Osteoblast (primary cell): ENCODE results near the gene RASA4B. TPM values are rescaled to one million over a fixed set of nuclear protein-coding genes. Genes with fewer than 3 reads are reported as not detected.
"Not testable (repeated sequence)": the region's sequence is repeated elsewhere in the genome, so short reads cannot be mapped to it uniquely, and the experiment has no call there.

ENCODE experiments used
- DNase-seq: peaks from one replicate; pipeline ENCODE4 v3.0.0; 2011; ENCODE audit warnings: low spot score, mixed read lengths; ENCODE audit not compliant: insufficient read length; ENCODE audit errors: missing footprints
- H2AFZ ChIP-seq: 2 replicates; pipeline ENCODE4 v1.6.0; 2011; ENCODE audit warnings: mild to moderate bottlenecking, low read length
- H3K27ac ChIP-seq: 2 replicates; pipeline ENCODE4 v1.5.1; 2011; ENCODE audit warnings: mild to moderate bottlenecking, low read depth, low read length, moderate library complexity
- H3K27me3 ChIP-seq: 2 replicates; pipeline ENCODE4 v1.6.0; 2012; ENCODE audit warnings: mild to moderate bottlenecking, control low read depth, inconsistent platforms, low read length, moderate library complexity; ENCODE audit not compliant: insufficient read depth
- H3K36me3 ChIP-seq: 2 replicates; pipeline ENCODE4 v1.5.1; 2011; ENCODE audit warnings: mild to moderate bottlenecking, low read length, control low read depth, moderate library complexity; ENCODE audit not compliant: insufficient read depth
- H3K4me1 ChIP-seq: 2 replicates; pipeline ENCODE4 v1.5.1; 2011; ENCODE audit warnings: mild to moderate bottlenecking, low read length, control low read depth, moderate library complexity; ENCODE audit not compliant: insufficient read depth
- H3K4me2 ChIP-seq: 2 replicates; pipeline ENCODE4 v1.6.0; 2011; ENCODE audit warnings: mild to moderate bottlenecking, low read length; ENCODE audit not compliant: insufficient read depth
- H3K4me3 ChIP-seq: fragments of 200-600 bp; sonication (generic); 3 replicates; pipeline ENCODE4 v1.5.1; 2012; ENCODE audit warnings: mild to moderate bottlenecking, low read length, inconsistent platforms; ENCODE audit not compliant: insufficient read depth
- H3K79me2 ChIP-seq: 2 replicates; pipeline ENCODE4 v1.6.0; 2012; ENCODE audit warnings: mild to moderate bottlenecking, low read length, control low read depth, inconsistent platforms; ENCODE audit not compliant: insufficient read depth
- H3K9me3 ChIP-seq: 2 replicates; pipeline ENCODE4 v1.5.1; 2011; ENCODE audit warnings: low read depth, low read length, control low read depth
- H4K20me1 ChIP-seq: 2 replicates; pipeline ENCODE4 v1.6.0; 2012; ENCODE audit warnings: mild to moderate bottlenecking, low read length, control low read depth; ENCODE audit not compliant: insufficient read depth
- total RNA-seq: library from RNA; depleted of rRNA; stranded (reverse); fragments of >200 nt; gene quantifications from 2 replicates; pipeline ENCODE4 v1.2.3, GENCODE V29; 2012

Gene RASA4B
- total RNA-seq, 1 donor: 3.3 TPM

- H3K27me3 ChIP-seq, H3K27ac ChIP-seq, H3K36me3 ChIP-seq, H3K79me2 ChIP-seq, H3K9me3 ChIP-seq, H2AFZ ChIP-seq, DNase-seq, H4K20me1 ChIP-seq, H3K4me3 ChIP-seq, H3K4me1 ChIP-seq, H3K4me2 ChIP-seq: not testable (repeated sequence)
These were observed 20.3 kb downstream of the RASA4B start for GRCh38 chr7:102497308-102497707.

DNA sequence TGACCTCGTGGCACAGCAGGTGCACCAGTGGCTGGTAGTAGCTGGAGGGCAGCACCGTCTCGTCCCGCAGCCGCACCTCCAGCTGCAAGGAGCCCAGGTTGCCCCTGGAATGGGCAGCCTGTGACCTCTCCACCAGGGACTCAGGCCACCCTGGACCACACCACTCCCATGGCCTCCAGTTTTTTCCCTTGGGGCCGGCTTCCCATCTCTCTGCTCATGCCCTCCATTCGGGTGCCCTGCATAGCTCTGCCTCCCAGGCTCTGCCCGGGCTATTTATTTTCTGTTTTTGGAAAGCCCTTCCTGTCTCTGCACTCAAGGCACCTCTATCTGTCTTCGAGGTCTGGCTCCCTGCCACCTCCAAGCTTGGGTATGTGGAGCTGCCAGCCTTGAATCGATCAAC lies 20.7 kb downstream of the RASA4B start:
- H3K79me2 ChIP-seq, H3K27me3 ChIP-seq, H3K27ac ChIP-seq, H3K4me3 ChIP-seq, H4K20me1 ChIP-seq, H3K4me1 ChIP-seq, H3K36me3 ChIP-seq, H3K4me2 ChIP-seq, DNase-seq, H3K9me3 ChIP-seq, H2AFZ ChIP-seq: not testable (repeated sequence)

- not testable (repeated sequence) for H2AFZ ChIP-seq, H3K27ac ChIP-seq, H3K79me2 ChIP-seq, H3K4me3 ChIP-seq, H3K4me1 ChIP-seq, H3K36me3 ChIP-seq, H3K9me3 ChIP-seq, H3K4me2 ChIP-seq, H4K20me1 ChIP-seq, H3K27me3 ChIP-seq, DNase-seq
These were observed 23.0 kb downstream of the RASA4B start for GRCh38 chr7:102494473-102495149.

- H3K4me2 ChIP-seq, H3K79me2 ChIP-seq, H3K4me1 ChIP-seq, DNase-seq, H3K4me3 ChIP-seq, H3K36me3 ChIP-seq, H3K27me3 ChIP-seq, H3K27ac ChIP-seq, H2AFZ ChIP-seq, H3K9me3 ChIP-seq, H4K20me1 ChIP-seq: not testable (repeated sequence)
These were observed 23.6 kb downstream of the RASA4B start for GRCh38 chr7:102494026-102494425.

DNA sequence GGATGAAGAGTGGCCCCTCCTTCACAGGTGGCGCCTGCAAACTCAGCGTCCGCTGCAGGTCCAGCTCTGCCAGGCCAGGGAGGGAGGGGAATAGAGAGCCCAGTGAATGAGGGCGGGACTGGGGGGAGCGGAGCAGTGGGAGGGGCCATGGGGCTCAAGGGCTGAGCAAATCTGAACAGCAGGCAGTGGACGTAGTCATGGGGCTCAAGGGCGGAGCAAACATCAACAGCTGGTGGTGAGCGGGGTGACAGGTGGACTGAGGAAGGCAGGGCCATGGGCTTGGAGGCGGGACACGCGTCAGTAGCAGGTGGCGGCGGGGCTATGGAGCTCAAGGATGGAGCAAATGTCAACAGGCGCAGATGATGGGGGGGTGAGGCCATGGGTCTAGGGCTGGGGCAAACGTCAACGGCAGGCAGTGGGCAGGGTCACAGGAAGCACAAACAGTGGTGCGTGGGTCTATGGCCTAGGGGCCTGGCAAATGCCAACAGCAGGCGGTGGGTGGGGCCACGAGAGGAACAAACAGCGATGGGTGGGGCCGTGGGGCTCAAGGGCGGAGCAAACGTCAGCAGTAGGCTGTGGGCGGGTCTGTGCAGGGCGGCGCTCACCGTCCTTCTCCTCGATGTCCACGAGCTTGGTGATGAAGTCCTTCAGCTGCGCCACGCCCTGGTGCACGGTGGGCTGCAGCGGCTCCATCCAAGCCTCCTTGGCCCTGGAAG lies 24.2 kb downstream of the RASA4B start:
- H3K9me3 ChIP-seq, H3K79me2 ChIP-seq, H3K4me3 ChIP-seq, H2AFZ ChIP-seq, H4K20me1 ChIP-seq, H3K4me1 ChIP-seq, DNase-seq, H3K36me3 ChIP-seq, H3K4me2 ChIP-seq, H3K27me3 ChIP-seq, H3K27ac ChIP-seq: not testable (repeated sequence)

DNA sequence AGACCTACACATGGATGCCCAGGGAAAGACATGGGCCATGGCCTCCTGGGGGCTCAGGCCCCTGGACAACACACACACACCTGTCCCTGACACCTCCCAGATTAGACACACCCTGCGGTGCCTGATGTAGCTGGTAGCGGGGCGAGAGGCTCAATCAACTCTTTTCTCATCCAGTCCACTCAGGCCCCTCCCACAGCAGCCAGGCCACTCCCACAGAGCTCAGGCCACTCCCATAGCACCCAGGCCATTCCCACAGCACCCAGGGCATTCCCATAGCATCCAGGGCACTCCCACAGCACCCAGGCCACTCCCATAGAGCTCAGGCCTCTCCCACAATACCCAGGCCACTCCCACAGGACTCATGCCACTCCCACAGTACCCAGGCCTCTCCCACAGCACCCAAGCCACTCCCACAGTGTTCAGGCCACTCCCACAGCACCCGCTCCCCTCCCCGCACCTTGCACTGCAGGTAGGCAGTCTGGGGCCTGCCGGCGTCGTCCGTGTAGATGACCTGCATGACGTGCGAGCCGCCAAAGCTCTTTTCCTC lies 27.0 kb downstream of the RASA4B start:
- H2AFZ ChIP-seq, H3K4me2 ChIP-seq, H3K27ac ChIP-seq, H3K9me3 ChIP-seq, DNase-seq, H3K27me3 ChIP-seq, H4K20me1 ChIP-seq, H3K4me1 ChIP-seq, H3K4me3 ChIP-seq, H3K36me3 ChIP-seq, H3K79me2 ChIP-seq: not testable (repeated sequence)

DNA sequence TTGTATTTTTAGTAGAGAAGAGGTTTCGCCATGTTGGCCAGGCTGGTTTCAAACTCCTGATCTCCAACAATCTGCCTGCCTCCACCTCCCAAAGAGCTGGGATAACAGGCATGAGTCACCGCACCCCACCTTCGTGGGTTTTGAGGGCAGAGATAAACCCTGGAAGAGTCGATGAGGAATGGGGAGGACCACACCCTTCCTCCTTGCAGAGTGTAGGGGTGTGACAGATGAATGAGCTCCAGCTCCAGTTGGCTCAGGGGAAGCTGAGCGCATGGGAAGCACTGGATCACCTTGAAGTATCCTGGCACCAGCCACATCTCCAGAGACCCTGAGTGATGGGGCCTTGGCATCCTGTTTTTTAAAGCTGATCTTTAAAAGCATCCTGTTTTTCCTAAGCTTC lies 33.3 kb downstream of the RASA4B start:
- H3K79me2 ChIP-seq, H4K20me1 ChIP-seq, DNase-seq, H3K4me2 ChIP-seq, H3K4me3 ChIP-seq, H3K36me3 ChIP-seq, H3K27ac ChIP-seq, H3K9me3 ChIP-seq, H3K27me3 ChIP-seq, H2AFZ ChIP-seq, H3K4me1 ChIP-seq: not testable (repeated sequence)

DNA sequence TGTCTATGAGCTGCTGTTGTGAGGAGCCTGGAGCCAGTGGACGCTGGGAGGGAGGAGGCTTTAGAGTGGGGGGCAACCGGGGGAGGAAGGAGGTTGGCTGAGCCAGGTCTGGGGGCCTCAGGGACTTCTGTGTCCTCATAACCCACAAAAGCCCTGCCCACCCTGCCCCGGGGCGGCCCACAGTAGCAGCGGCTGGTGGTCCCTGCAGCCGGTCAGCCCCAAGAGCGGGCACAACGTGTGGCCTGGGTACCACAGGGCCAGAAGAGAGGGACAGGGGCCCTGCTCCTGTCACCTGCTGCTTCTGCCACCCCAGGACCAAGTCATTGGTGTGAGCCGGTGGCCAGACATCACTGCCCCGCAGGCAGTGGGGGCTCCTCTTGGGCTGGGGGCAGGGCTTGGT lies 35.6 kb downstream of the RASA4B start:
- H3K36me3 ChIP-seq, H3K4me1 ChIP-seq, DNase-seq, H3K9me3 ChIP-seq, H3K4me2 ChIP-seq, H4K20me1 ChIP-seq, H3K27ac ChIP-seq, H3K27me3 ChIP-seq, H3K79me2 ChIP-seq, H3K4me3 ChIP-seq, H2AFZ ChIP-seq: not testable (repeated sequence)
